Neural crest cell (in vitro differentiated cells): ENCODE measurements around the gene POU2AF2. TPM values are rescaled to one million over a fixed set of nuclear protein-coding genes. Genes with fewer than 3 reads are reported as not detected.

ENCODE experiments used
- DNase-seq: peaks from one replicate; pipeline ENCODE4 v3.0.0; 2021; ENCODE audit warnings: low read depth, mixed read lengths, low spot score
- H3K27ac Mint-ChIP-seq: one replicate; pipeline ENCODE4 v1.8.0; 2021; ENCODE audit warnings: mild to moderate bottlenecking, mixed read lengths; ENCODE audit not compliant: unreplicated experiment
- H3K27me3 Mint-ChIP-seq: 2 replicates; pipeline ENCODE4 v1.8.0; 2021; ENCODE audit warnings: low read depth, mild to moderate bottlenecking, mixed read lengths
- H3K36me3 Mint-ChIP-seq: 2 replicates; pipeline ENCODE4 v1.8.0; 2021; ENCODE audit warnings: low read depth, mild to moderate bottlenecking, mixed read lengths
- H3K4me1 Mint-ChIP-seq: 2 replicates; pipeline ENCODE4 v1.8.0; 2021; ENCODE audit warnings: mixed read lengths
- H3K4me3 Mint-ChIP-seq: one replicate; pipeline ENCODE4 v1.8.0; 2021; ENCODE audit warnings: mild to moderate bottlenecking, mixed read lengths
- H3K9me3 Mint-ChIP-seq: 2 replicates; pipeline ENCODE4 v1.8.0; 2021; ENCODE audit warnings: mixed read lengths
- total RNA-seq: library from RNA; stranded (reverse); gene quantifications from 2 replicates; pipeline ENCODE4 v1.2.1, GENCODE V29; 2021
- TF ChIP-seq, protein P1 (sequence below): fragments of 200-600 bp; sonication (generic); conservative IDR thresholded peaks from 2 replicates; pipeline ENCODE4 v1.5.0; 2021; ENCODE audit warnings: antibody characterized with exemption, mild to moderate bottlenecking

Gene POU2AF2
- total RNA-seq, 1 donor from 2014 or later = not detected

GRCh38 chr11:111330234-111330893 lies 84.8 kb downstream of the POU2AF2 start:
- TF ChIP-seq, protein P1, sequence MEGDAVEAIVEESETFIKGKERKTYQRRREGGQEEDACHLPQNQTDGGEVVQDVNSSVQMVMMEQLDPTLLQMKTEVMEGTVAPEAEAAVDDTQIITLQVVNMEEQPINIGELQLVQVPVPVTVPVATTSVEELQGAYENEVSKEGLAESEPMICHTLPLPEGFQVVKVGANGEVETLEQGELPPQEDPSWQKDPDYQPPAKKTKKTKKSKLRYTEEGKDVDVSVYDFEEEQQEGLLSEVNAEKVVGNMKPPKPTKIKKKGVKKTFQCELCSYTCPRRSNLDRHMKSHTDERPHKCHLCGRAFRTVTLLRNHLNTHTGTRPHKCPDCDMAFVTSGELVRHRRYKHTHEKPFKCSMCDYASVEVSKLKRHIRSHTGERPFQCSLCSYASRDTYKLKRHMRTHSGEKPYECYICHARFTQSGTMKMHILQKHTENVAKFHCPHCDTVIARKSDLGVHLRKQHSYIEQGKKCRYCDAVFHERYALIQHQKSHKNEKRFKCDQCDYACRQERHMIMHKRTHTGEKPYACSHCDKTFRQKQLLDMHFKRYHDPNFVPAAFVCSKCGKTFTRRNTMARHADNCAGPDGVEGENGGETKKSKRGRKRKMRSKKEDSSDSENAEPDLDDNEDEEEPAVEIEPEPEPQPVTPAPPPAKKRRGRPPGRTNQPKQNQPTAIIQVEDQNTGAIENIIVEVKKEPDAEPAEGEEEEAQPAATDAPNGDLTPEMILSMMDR = no peak
- Mint-ChIP-seq H3K27ac (no peak overlapping the region), H3K27me3 (no peaks in the 10 kb centered on the region), H3K4me3 (no peak overlapping the region), H3K4me1 (peaks cover 7% of the 10 kb centered on the region), H3K9me3 (no peaks in the 10 kb centered on the region), H3K36me3 (no peaks in the 10 kb centered on the region)
- DNase-seq = no peak

GRCh38 chr11:111331711-111332479 lies 86.4 kb downstream of the POU2AF2 start:
- Mint-ChIP-seq H3K27me3 (no peaks in the 10 kb centered on the region), H3K4me1 (peaks cover 13% of the 10 kb centered on the region), H3K9me3 (no peaks in the 10 kb centered on the region), H3K36me3 (no peaks in the 10 kb centered on the region), H3K27ac (no peak overlapping the region), H3K4me3 (no peak overlapping the region)
- TF ChIP-seq, protein P1 = no peak
- DNase-seq = no peak

GRCh38 chr11:111334532-111335502 lies 89.3 kb downstream of the POU2AF2 start:
- no peak overlapping the region for H3K4me3 Mint-ChIP-seq
- no peak overlapping the region for H3K27ac Mint-ChIP-seq
- TF ChIP-seq, protein P1 = no peak
- peaks cover 5% of the 10 kb centered on the region for H3K36me3 Mint-ChIP-seq
- H3K27me3 Mint-ChIP-seq = no peaks in the 10 kb centered on the region
- no peaks in the 10 kb centered on the region for H3K9me3 Mint-ChIP-seq
- no peak for DNase-seq
- H3K4me1 Mint-ChIP-seq = peaks cover 13% of the 10 kb centered on the region

GRCh38 chr11:111335549-111335948 lies 90.0 kb downstream of the POU2AF2 start:
- Mint-ChIP-seq H3K4me3 (no peak overlapping the region), H3K4me1 (peaks cover 13% of the 10 kb centered on the region), H3K27ac (no peak overlapping the region), H3K27me3 (no peaks in the 10 kb centered on the region), H3K9me3 (no peaks in the 10 kb centered on the region), H3K36me3 (peaks cover 6% of the 10 kb centered on the region)
- TF ChIP-seq, protein P1 = no peak
- no peak for DNase-seq

Other genes with a start within 250 kb of the POU2AF2 start
- gene POU2AF3, start 52.8 kb downstream of the POU2AF2 start, total RNA-seq = 0.32 and 0.61 TPM in 2 replicates
- gene POU2AF1, start 133.6 kb downstream of the POU2AF2 start, total RNA-seq = not detected in 2 replicates